Caco-2 (cell line): ENCODE data around the gene PRRG1. TPM values are rescaled to one million over a fixed set of nuclear protein-coding genes. Genes with fewer than 3 reads are reported as not detected.

Experiments
- BruUV-seq: library from RNA; stranded (reverse); fragments of 400-500 nt; replicated peaks from 2 replicates; lab custom pipeline; 2021; lab: Mats Ljungman, UMichigan
- CTCF ChIA-PET: fragments of 300-600 bp; sonication (Branson Sonifier 250); formaldehyde crosslinking; loops from one replicate; lab custom pipeline; 2022; ENCODE audit warnings: antibody characterized with exemption; lab: Charles Lee
- POLR2A ChIA-PET: fragments of 300-600 bp; sonication (Branson Sonifier 250); formaldehyde crosslinking; loops from one replicate; lab custom pipeline; 2022; ENCODE audit warnings: antibody characterized with exemption; lab: Charles Lee
- DNase-seq, 2 experiments: peaks; one replicate each; pipeline versions ENCODE4 v3.0.0 to v3.0.0-alpha.2; 2020 to 2022
- H3K27me3 ChIP-seq: replicated peaks from 2 replicates; pipeline ENCODE4 v1.6.0; 2011; ENCODE audit warnings: low read length; ENCODE audit not compliant: control insufficient read depth, insufficient read depth
- H3K36me3 ChIP-seq: 2 replicates; pipeline ENCODE4 v1.5.1; 2011; ENCODE audit warnings: low read length; ENCODE audit not compliant: control insufficient read depth, insufficient read depth
- H3K4me1 ChIP-seq: fragments of 250-450 bp; sonication (Bioruptor Pico); 2 replicates; pipeline ENCODE4 v1.5.1; 2020; ENCODE audit warnings: mild to moderate bottlenecking
- H3K4me3 ChIP-seq: 2 replicates; pipeline ENCODE4 v1.5.1; 2011; ENCODE audit warnings: low read depth, mild to moderate bottlenecking, control low read depth, low read length
- H3K9me3 ChIP-seq: fragments of 250-450 bp; sonication (Bioruptor Pico); 2 replicates; pipeline ENCODE4 v1.5.1; 2020; ENCODE audit warnings: mild to moderate bottlenecking, moderate library complexity
- H3K27ac Mint-ChIP-seq: one replicate; pipeline ENCODE4 v1.8.0; 2022; ENCODE audit warnings: mixed read lengths; ENCODE audit not compliant: unreplicated experiment
- H3K27me3 Mint-ChIP-seq: one replicate; pipeline ENCODE4 v1.8.0; 2022; ENCODE audit warnings: mixed read lengths; ENCODE audit not compliant: insufficient read depth, unreplicated experiment
- H3K36me3 Mint-ChIP-seq: one replicate; pipeline ENCODE4 v1.8.0; 2022; ENCODE audit warnings: mild to moderate bottlenecking, mixed read lengths; ENCODE audit not compliant: insufficient read depth, unreplicated experiment
- H3K4me1 Mint-ChIP-seq: one replicate; pipeline ENCODE4 v1.8.0; 2022; ENCODE audit warnings: low read depth, mixed read lengths; ENCODE audit not compliant: unreplicated experiment
- H3K4me3 Mint-ChIP-seq: one replicate; pipeline ENCODE4 v1.8.0; 2022; ENCODE audit warnings: mild to moderate bottlenecking, moderate library complexity, mixed read lengths; ENCODE audit not compliant: unreplicated experiment
- H3K9me3 Mint-ChIP-seq: one replicate; pipeline ENCODE4 v1.8.0; 2022; ENCODE audit warnings: mixed read lengths; ENCODE audit not compliant: unreplicated experiment
- CTCF ChIP-seq, 2 experiments: fragments of 200-600 bp in 1 of 2; IDR thresholded peaks; 1 replicate in 1 of 2; 2 replicates in 1 of 2; pipeline versions ENCODE4 v1.5.1 to v1.8.0; 2011 to 2022; ENCODE audit warnings: antibody characterized with exemption in 1 of 2, control low read depth in 1 of 2, inconsistent platforms in 1 of 2, low read depth in 1 of 2, low read length in 1 of 2, mild to moderate bottlenecking in 1 of 2, moderate library complexity in 1 of 2; ENCODE audit not compliant: insufficient read depth in 1 of 2, severe bottlenecking in 1 of 2, unreplicated experiment in 1 of 2
- intact Hi-C: fragments of 100-400 bp; cut with micrococcal nuclease; formaldehyde crosslinking; loops from one replicate; pipeline ENCODE4 v1.10.0; 2022; ENCODE audit not compliant: unreplicated experiment
- total RNA-seq: library from RNA; stranded (reverse); gene quantifications from 2 replicates; pipeline ENCODE4 v1.2.3, GENCODE V29; 2022

Gene PRRG1
- total RNA-seq, 1 experiment from 2014 or later = 14.0 TPM

- Mint-ChIP-seq H3K4me1 (peaks cover 13% of the 10 kb centered on the region), H3K27ac (peak overlapping the region; percentile 95), H3K4me3 (peak overlapping the region; percentile 93), H3K36me3 (no peaks in the 10 kb centered on the region), H3K9me3 (no peaks in the 10 kb centered on the region), H3K27me3 (no peaks in the 10 kb centered on the region)
- CTCF ChIA-PET = interaction anchor here (0.6 to 0.7 kb wide), 2 partner anchors 808 to 844 kb away, joined by 3 to 6 read pairs; no protein-coding TSS in a partner anchor
- peak overlapping the region; percentile 88 for H3K4me3 ChIP-seq
- POLR2A ChIA-PET = interaction anchor here (1.1 kb wide), 1 partner anchor 31 kb away, joined by 3 read pairs; no protein-coding TSS in a partner anchor
- H3K4me1 ChIP-seq = peaks cover 18% of the 10 kb centered on the region; the same call in 1 of the 2 replicates
- DNase-seq = no peak
- H3K9me3 ChIP-seq = no peaks in the 10 kb centered on the region
- H3K36me3 ChIP-seq = no peaks in the 10 kb centered on the region
- H3K27me3 ChIP-seq = no peaks in the 10 kb centered on the region
- intact Hi-C loops = loop anchor here (1.0 kb wide), 1 partner anchor 32 kb away; no protein-coding TSS in a partner anchor
- BruUV-seq = no TSS peak
- no peak for TF ChIP-seq CTCF (IDR thresholded peaks at IDR 0.05; ENCODE audit: insufficient read depth in 1 of 2, low read depth in 1 of 2, low read length in 1 of 2, severe bottlenecking in 1 of 2, unreplicated experiment in 1 of 2)
Observed at GRCh38 chrX:37348971-37349220, 268 bp upstream of the PRRG1 start.

- Histone ChIP-seq H3K27me3 (no peaks in the 10 kb centered on the region), H3K4me1 (peaks cover 18% of the 10 kb centered on the region; the same call in 1 of the 2 replicates), H3K9me3 (no peaks in the 10 kb centered on the region), H3K36me3 (no peaks in the 10 kb centered on the region), H3K4me3 (peak overlapping the region; percentile 88)
- H3K36me3 Mint-ChIP-seq = no peaks in the 10 kb centered on the region
- H3K4me1 Mint-ChIP-seq = peaks cover 13% of the 10 kb centered on the region
- no peaks in the 10 kb centered on the region for H3K27me3 Mint-ChIP-seq
- H3K27ac Mint-ChIP-seq = peak overlapping the region; percentile 95
- no TSS peak for BruUV-seq
- TF ChIP-seq CTCF (IDR thresholded peaks at IDR 0.05; ENCODE audit: insufficient read depth in 1 of 2, low read depth in 1 of 2, low read length in 1 of 2, severe bottlenecking in 1 of 2, unreplicated experiment in 1 of 2) = no peak
- ChIA-PET POLR2A (no interaction called here), CTCF (interaction anchor here (1.0 kb wide), 1 partner anchor 34 kb away, joined by 3 read pairs; no protein-coding TSS in a partner anchor)
- DNase-seq = no peak
- intact Hi-C loops = no loop called here
- no peaks in the 10 kb centered on the region for H3K9me3 Mint-ChIP-seq
- peak overlapping the region; percentile 93 for H3K4me3 Mint-ChIP-seq
Observed at GRCh38 chrX:37350034-37350365, 836 bp downstream of the PRRG1 start.

- TF ChIP-seq CTCF (IDR thresholded peaks at IDR 0.05; ENCODE audit: insufficient read depth in 1 of 2, low read depth in 1 of 2, low read length in 1 of 2, severe bottlenecking in 1 of 2, unreplicated experiment in 1 of 2) = no peak
- Mint-ChIP-seq H3K27ac (no peak overlapping the region), H3K27me3 (no peaks in the 10 kb centered on the region), H3K4me1 (no peaks in the 10 kb centered on the region), H3K9me3 (no peaks in the 10 kb centered on the region), H3K36me3 (peaks cover 6% of the 10 kb centered on the region), H3K4me3 (no peak overlapping the region)
- POLR2A ChIA-PET = no interaction called here
- H3K9me3 ChIP-seq = no peaks in the 10 kb centered on the region
- no peaks in the 10 kb centered on the region; the same call in 1 of the 2 replicates for H3K4me1 ChIP-seq
- no peak overlapping the region for H3K4me3 ChIP-seq
- BruUV-seq = no TSS peak
- no peaks in the 10 kb centered on the region for H3K27me3 ChIP-seq
- H3K36me3 ChIP-seq = no peaks in the 10 kb centered on the region
- intact Hi-C loops = no loop called here
- CTCF ChIA-PET = no interaction called here
- no peak for DNase-seq
Observed at GRCh38 chrX:37353646-37354045, 4.5 kb downstream of the PRRG1 start.
